K562 (cell line): Measurements from ENCODE around the gene GANAB.

ENCODE experiments used
- GATAD2B ChIP-seq: fragments of 450-650 bp; IDR thresholded peaks from 2 replicates; pipeline ENCODE4 v1.6.1; 2017; ENCODE audit warnings: mild to moderate bottlenecking, borderline replicate concordance
- PRPF4 ChIP-seq: fragments of 200-400 bp; formaldehyde crosslinking; IDR thresholded peaks from one replicate; pipeline ENCODE4 v1.6.1; 2017; ENCODE audit warnings: low read length, low read depth, mild to moderate bottlenecking; ENCODE audit not compliant: insufficient read depth, poor library complexity, severe bottlenecking
- SP1 ChIP-seq: sonication (generic); formaldehyde crosslinking; IDR thresholded peaks from 2 replicates; pipeline ENCODE4 v1.8.1; 2022; ENCODE audit warnings: mild to moderate bottlenecking, missing genetic modification reagents
- ZNF121 ChIP-seq: sonication (generic); formaldehyde crosslinking; conservative IDR thresholded peaks from 2 replicates; pipeline ENCODE4 v1.8.0; 2022; ENCODE audit warnings: missing genetic modification reagents
- ZNF830 ChIP-seq: fragments of 250-450 bp; sonication (Bioruptor Pico); IDR thresholded peaks from 2 replicates; pipeline ENCODE4 v1.5.0; 2021; ENCODE audit warnings: mild to moderate bottlenecking
- TF ChIP-seq, protein P1 (sequence below): fragments of 450-650 bp; formaldehyde crosslinking; IDR thresholded peaks from 2 replicates; pipeline ENCODE4 v1.4.0; 2022; ENCODE audit warnings: missing genetic modification characterization
- TF ChIP-seq, protein P2 (sequence below): fragments of 200-800 bp; sonication (Bioruptor generic); IDR thresholded peaks from 2 replicates; pipeline ENCODE4 v1.6.1; 2016; ENCODE audit warnings: missing genetic modification characterization, missing compliant biosample characterization
- TF ChIP-seq, protein P3 (sequence below): fragments of 450-650 bp; conservative IDR thresholded peaks from 2 replicates; pipeline ENCODE4 v1.6.1; 2016; ENCODE audit warnings: missing genetic modification characterization, low read depth, mild to moderate bottlenecking, control low read depth, missing compliant biosample characterization

DNA sequence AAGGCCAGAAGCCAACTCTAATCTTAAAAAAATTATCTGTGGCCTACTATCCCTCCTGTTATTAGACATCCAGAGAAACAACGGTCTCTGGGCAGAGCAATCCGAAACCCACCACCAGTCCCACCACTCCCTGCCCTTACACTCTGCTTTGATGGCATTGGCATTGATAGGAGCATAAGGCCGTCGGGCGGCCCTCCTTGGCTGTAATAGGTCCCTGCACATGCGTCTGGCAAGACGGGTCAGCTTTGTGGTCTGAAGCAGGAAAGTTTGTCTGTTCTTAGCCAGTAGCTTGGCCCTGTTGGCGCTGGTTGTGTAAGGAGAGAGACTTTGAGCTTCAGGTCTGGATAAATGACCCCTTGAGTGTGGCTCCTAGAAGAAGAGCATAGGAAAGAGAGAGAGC is 51.3 kb downstream of the GANAB start:
- no peak for TF ChIP-seq SP1
- no peak for TF ChIP-seq ZNF121
- TF ChIP-seq, protein P1, sequence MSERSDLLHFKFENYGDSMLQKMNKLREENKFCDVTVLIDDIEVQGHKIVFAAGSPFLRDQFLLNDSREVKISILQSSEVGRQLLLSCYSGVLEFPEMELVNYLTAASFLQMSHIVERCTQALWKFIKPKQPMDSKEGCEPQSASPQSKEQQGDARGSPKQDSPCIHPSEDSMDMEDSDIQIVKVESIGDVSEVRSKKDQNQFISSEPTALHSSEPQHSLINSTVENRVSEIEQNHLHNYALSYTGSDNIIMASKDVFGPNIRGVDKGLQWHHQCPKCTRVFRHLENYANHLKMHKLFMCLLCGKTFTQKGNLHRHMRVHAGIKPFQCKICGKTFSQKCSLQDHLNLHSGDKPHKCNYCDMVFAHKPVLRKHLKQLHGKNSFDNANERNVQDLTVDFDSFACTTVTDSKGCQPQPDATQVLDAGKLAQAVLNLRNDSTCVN (CRISPR knock-in tag), result no peak
- TF ChIP-seq, protein P2, sequence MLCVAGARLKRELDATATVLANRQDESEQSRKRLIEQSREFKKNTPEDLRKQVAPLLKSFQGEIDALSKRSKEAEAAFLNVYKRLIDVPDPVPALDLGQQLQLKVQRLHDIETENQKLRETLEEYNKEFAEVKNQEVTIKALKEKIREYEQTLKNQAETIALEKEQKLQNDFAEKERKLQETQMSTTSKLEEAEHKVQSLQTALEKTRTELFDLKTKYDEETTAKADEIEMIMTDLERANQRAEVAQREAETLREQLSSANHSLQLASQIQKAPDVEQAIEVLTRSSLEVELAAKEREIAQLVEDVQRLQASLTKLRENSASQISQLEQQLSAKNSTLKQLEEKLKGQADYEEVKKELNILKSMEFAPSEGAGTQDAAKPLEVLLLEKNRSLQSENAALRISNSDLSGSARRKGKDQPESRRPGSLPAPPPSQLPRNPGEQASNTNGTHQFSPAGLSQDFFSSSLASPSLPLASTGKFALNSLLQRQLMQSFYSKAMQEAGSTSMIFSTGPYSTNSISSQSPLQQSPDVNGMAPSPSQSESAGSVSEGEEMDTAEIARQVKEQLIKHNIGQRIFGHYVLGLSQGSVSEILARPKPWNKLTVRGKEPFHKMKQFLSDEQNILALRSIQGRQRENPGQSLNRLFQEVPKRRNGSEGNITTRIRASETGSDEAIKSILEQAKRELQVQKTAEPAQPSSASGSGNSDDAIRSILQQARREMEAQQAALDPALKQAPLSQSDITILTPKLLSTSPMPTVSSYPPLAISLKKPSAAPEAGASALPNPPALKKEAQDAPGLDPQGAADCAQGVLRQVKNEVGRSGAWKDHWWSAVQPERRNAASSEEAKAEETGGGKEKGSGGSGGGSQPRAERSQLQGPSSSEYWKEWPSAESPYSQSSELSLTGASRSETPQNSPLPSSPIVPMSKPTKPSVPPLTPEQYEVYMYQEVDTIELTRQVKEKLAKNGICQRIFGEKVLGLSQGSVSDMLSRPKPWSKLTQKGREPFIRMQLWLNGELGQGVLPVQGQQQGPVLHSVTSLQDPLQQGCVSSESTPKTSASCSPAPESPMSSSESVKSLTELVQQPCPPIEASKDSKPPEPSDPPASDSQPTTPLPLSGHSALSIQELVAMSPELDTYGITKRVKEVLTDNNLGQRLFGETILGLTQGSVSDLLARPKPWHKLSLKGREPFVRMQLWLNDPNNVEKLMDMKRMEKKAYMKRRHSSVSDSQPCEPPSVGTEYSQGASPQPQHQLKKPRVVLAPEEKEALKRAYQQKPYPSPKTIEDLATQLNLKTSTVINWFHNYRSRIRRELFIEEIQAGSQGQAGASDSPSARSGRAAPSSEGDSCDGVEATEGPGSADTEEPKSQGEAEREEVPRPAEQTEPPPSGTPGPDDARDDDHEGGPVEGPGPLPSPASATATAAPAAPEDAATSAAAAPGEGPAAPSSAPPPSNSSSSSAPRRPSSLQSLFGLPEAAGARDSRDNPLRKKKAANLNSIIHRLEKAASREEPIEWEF, result no peak
- no peak for TF ChIP-seq ZNF830 (CRISPR knock-in tag)
- no peak for TF ChIP-seq GATAD2B
- TF ChIP-seq, protein P3, sequence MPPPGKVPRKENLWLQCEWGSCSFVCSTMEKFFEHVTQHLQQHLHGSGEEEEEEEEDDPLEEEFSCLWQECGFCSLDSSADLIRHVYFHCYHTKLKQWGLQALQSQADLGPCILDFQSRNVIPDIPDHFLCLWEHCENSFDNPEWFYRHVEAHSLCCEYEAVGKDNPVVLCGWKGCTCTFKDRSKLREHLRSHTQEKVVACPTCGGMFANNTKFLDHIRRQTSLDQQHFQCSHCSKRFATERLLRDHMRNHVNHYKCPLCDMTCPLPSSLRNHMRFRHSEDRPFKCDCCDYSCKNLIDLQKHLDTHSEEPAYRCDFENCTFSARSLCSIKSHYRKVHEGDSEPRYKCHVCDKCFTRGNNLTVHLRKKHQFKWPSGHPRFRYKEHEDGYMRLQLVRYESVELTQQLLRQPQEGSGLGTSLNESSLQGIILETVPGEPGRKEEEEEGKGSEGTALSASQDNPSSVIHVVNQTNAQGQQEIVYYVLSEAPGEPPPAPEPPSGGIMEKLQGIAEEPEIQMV (tag), result no peak
- TF ChIP-seq PRPF4, result no peak
